Sigmoid colon (tissue), 7 donors: ENCODE data around the gene SETBP1. TPM values are rescaled to one million over a fixed set of nuclear protein-coding genes. Genes with fewer than 3 reads are reported as not detected.
A peak's percentile ranks its signal among the peaks of the same experiment; 100 is the strongest.

Source experiments
- DNase-seq: peaks from one replicate; pipeline ENCODE4 v3.0.0-alpha.2; 2019
- H3K27ac ChIP-seq, 4 donors: fragments of 200-600 bp; sonication (generic); one replicate each; pipeline ENCODE4 v1.5.1; 2016 to 2019; ENCODE audit warnings: mild to moderate bottlenecking in 1 of 4
- H3K27me3 ChIP-seq, 3 donors: fragments of 200-600 bp; sonication (generic); one replicate each; pipeline ENCODE4 v1.5.1; 2019; ENCODE audit warnings: mild to moderate bottlenecking in 1 of 3
- H3K36me3 ChIP-seq, 4 donors: fragments of 200-600 bp; sonication (generic); one replicate each; pipeline ENCODE4 v1.5.1; 2016 to 2019
- H3K4me1 ChIP-seq, 4 donors: fragments of 200-600 bp; sonication (generic); one replicate each; pipeline ENCODE4 v1.5.1; 2017 to 2019
- H3K4me3 ChIP-seq, 4 donors: fragments of 200-600 bp; sonication (generic); one replicate each; pipeline ENCODE4 v1.5.1; 2017 to 2019; ENCODE audit warnings: mild to moderate bottlenecking in 2 of 4, moderate library complexity in 1 of 4
- H3K9me3 ChIP-seq, 4 donors: fragments of 200-600 bp in 3 of 4; sonication (generic) in 3 of 4; one replicate each; pipeline versions ENCODE4 v1.5.1 to v1.6.1; 2013 to 2019
- CTCF ChIP-seq, 4 experiments: fragments of 450-650 bp in 3 of 4; fragments of 200-600 bp in 1 of 4; IDR thresholded peaks; one replicate each; pipeline ENCODE4 v1.5.1; 2016 to 2019; ENCODE audit warnings: antibody characterized with exemption in 4 of 4, mild to moderate bottlenecking in 3 of 4, moderate library complexity in 2 of 4
- EP300 ChIP-seq, 4 donors: sonication (generic); formaldehyde crosslinking; IDR thresholded peaks; one replicate each; pipeline ENCODE4 v1.6.1; 2017; ENCODE audit warnings: antibody characterized with exemption in 4 of 4
- POLR2A ChIP-seq, 2 donors: fragments of 450-650 bp; IDR thresholded peaks; one replicate each; pipeline ENCODE4 v1.6.1; 2016; ENCODE audit warnings: antibody characterized with exemption in 2 of 2, mild to moderate bottlenecking in 2 of 2, moderate library complexity in 2 of 2
- POLR2AphosphoS5 ChIP-seq, 4 donors: sonication (generic); formaldehyde crosslinking; IDR thresholded peaks; one replicate each; pipeline ENCODE4 v1.6.1; 2017; ENCODE audit warnings: antibody characterized with exemption in 4 of 4
- WGBS, 2 donors: extraction: QIAGEN DNeasy Blood & Tissue Kit; methylation state at CpG; one replicate each; pipeline ENCODE4 v1.1.7; 2013; 5-methylcytosine and 5-hydroxymethylcytosine counted together
- intact Hi-C: fragments of 100-400 bp; cut with DNase I; formaldehyde crosslinking; loops from one replicate; pipeline ENCODE4 v1.15.1; 2023
- polyA plus RNA-seq, 3 donors: library from polyadenylated mRNA; stranded (reverse); fragments of 200-250 nt; gene quantifications; one replicate each; pipeline ENCODE4 v1.2.3, GENCODE V29; 2013
- total RNA-seq, 4 donors: library from RNA; depleted of rRNA; stranded (reverse); fragments of >200 nt; gene quantifications; one replicate each; pipeline ENCODE4 v1.1.0, GENCODE V29; 2016
- donor health status: healthy with polysubstance abuse.
- donor health status: Bipolar disorder and iron deficiency.
- donor health status: healthy.

Gene SETBP1
- total and polyA plus RNA-seq, 7 donors, result 0.69 to 100 (median 67.9) TPM

GRCh38 chr18:44884431-44884830 is 203.7 kb downstream of the SETBP1 start:
- TF ChIP-seq EP300 (IDR thresholded peaks at IDR 0.05), result no peak
- no peak for TF ChIP-seq POLR2AphosphoS5 (IDR thresholded peaks at IDR 0.05)
- TF ChIP-seq CTCF (IDR thresholded peaks at IDR 0.05), result no peak
- TF ChIP-seq POLR2A (IDR thresholded peaks at IDR 0.05), result no peak
- H3K9me3 ChIP-seq, result no peaks in the 10 kb centered on the region
- intact Hi-C loops, result no loop called here
- no peaks in the 10 kb centered on the region for H3K36me3 ChIP-seq
- no peak overlapping the region for H3K27ac ChIP-seq
- no peak overlapping the region for H3K4me3 ChIP-seq
- H3K27me3 ChIP-seq, result no peaks in the 10 kb centered on the region
- peaks cover 0 to 31% (median 29%) of the 10 kb centered on the region in 4 donors for H3K4me1 ChIP-seq
- DNase-seq, result no peak

DNA sequence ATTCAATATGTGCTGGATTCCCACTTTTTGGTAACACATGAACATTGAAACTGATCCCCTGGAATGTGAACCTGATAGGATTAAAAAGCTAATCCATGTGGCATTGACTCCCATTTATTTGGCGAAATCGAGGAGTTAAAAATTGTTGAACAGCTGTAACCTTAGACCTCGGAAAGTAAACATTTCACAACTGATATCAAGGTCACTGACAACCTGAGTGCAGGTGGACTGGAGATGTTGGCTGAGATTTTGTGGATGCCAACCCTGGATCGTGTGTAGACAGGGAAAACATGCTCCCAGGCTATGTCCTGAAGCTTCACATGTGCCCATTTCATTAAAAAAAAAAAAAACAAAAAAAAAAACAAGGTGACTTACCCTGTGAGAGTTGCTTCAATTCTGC is 204.8 kb downstream of the SETBP1 start:
- WGBS, 2 donors, result 70 to 89% methylated on average over 4 of the region's 4 CpGs
- Histone ChIP-seq H3K27me3 (no peaks in the 10 kb centered on the region), H3K4me3 (no peak overlapping the region), H3K36me3 (no peaks in the 10 kb centered on the region), H3K4me1 (peaks cover 0 to 26% (median 21%) of the 10 kb centered on the region in 4 donors), H3K27ac (no peak overlapping the region), H3K9me3 (no peaks in the 10 kb centered on the region)
- TF ChIP-seq EP300 (IDR thresholded peaks at IDR 0.05), result no peak
- no peak for TF ChIP-seq POLR2A (IDR thresholded peaks at IDR 0.05)
- TF ChIP-seq CTCF (IDR thresholded peaks at IDR 0.05), result no peak
- TF ChIP-seq POLR2AphosphoS5 (IDR thresholded peaks at IDR 0.05), result no peak
- intact Hi-C loops, result loop anchor here (5.0 kb wide), 1 partner anchor 203 kb away; the partner anchor contains the start of gene SETBP1
- no peak for DNase-seq

DNA sequence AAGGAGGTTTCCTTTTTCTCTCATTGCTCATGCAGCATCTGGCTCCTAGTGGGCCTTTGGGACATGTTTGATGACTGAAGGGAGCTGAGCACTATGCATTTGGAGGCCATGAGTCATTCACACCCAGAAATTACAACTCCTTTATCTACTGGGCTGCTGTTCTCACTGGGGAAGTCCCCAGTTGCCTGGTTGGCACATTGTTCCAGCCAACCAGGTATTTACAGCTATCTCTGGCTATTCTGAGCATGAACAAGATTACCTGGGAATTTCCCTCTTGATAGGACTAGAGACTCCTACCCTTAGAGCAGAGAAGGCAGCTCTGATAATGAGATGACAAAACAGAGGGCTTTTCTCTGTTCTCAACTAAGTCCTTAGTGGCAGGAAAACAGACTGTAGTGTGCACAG is 206.5 kb downstream of the SETBP1 start:
- DNase-seq, result no peak
- Histone ChIP-seq H3K9me3 (peaks cover 0 to 6% (median 0%) of the 10 kb centered on the region in 4 donors), H3K4me3 (no peak overlapping the region), H3K36me3 (no peaks in the 10 kb centered on the region), H3K27me3 (no peaks in the 10 kb centered on the region), H3K27ac (peak overlapping the region in 2 of 4 donors; percentile 11 to 13), H3K4me1 (peaks cover 0 to 18% (median 7%) of the 10 kb centered on the region in 4 donors)
- TF ChIP-seq CTCF (IDR thresholded peaks at IDR 0.05), result no peak
- no peak for TF ChIP-seq POLR2AphosphoS5 (IDR thresholded peaks at IDR 0.05)
- TF ChIP-seq POLR2A (IDR thresholded peaks at IDR 0.05), result no peak
- no peak for TF ChIP-seq EP300 (IDR thresholded peaks at IDR 0.05)
- intact Hi-C loops, result loop anchor here (5.0 kb wide), 1 partner anchor 205 kb away; the partner anchor contains the start of gene SETBP1

- intact Hi-C loops, result loop anchor here (5.0 kb wide), 1 partner anchor 207 kb away; the partner anchor contains the start of gene SETBP1
- Histone ChIP-seq H3K9me3 (peaks cover 0 to 6% (median 0%) of the 10 kb centered on the region in 4 donors), H3K4me3 (no peak overlapping the region), H3K4me1 (peaks cover 0 to 22% (median 16%) of the 10 kb centered on the region in 4 donors), H3K36me3 (no peaks in the 10 kb centered on the region), H3K27me3 (no peaks in the 10 kb centered on the region), H3K27ac (no peak overlapping the region)
- TF ChIP-seq EP300 (IDR thresholded peaks at IDR 0.05), result no peak
- DNase-seq, result no peak
- 29 to 58% methylated on average over 1 of the region's 1 CpG for WGBS, 2 donors
Observed at GRCh38 chr18:44889111-44889510, 208.4 kb downstream of the SETBP1 start.

DNA sequence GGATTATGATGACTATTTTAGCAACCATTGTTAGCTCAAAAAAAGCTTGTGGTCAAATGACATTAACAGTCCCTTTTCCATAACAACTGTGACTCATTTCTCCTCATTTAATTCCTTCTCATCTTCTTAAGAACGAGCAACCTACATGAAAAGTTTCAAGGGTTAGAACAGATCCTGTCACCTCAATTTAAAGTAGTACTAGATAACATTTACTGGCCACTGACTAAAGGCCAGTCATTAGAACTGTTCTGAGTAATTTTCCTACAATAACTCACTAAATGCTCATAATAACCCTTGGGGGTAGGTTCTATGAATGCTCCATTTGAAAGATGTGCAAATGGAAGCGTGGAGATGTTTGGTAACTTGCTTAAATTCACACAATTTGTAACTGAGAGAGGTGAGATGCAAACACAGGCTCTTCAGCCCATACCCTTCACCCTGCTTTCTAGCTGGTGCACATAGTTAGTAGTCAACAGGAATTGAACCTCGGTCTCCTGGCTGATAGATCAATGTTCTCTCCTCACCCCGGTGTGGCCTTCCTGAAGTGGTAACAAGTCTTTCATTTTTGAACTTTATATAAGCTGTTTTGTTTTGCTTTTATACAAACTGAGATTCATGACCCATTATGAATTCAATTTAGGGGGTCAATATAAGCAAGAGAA is 212.5 kb downstream of the SETBP1 start:
- intact Hi-C loops, result loop anchor here (5.0 kb wide), 1 partner anchor 49 kb away; no protein-coding TSS in a partner anchor
- no peaks in the 10 kb centered on the region for H3K36me3 ChIP-seq

More for the DNA sequence above, 212.5 kb downstream of the SETBP1 start:
- Histone ChIP-seq H3K27ac (no peak overlapping the region), H3K4me1 (peaks cover 0 to 27% (median 24%) of the 10 kb centered on the region in 4 donors), H3K9me3 (peaks cover 0 to 6% (median 0%) of the 10 kb centered on the region in 4 donors), H3K27me3 (no peaks in the 10 kb centered on the region), H3K4me3 (no peak overlapping the region)
- no peak for TF ChIP-seq POLR2A (IDR thresholded peaks at IDR 0.05)
- no peak for TF ChIP-seq EP300 (IDR thresholded peaks at IDR 0.05)
- no peak for TF ChIP-seq POLR2AphosphoS5 (IDR thresholded peaks at IDR 0.05)
- no peak for TF ChIP-seq CTCF (IDR thresholded peaks at IDR 0.05)
- no peak for DNase-seq
- 84% methylated on average over 4 of the region's 4 CpGs for WGBS, 2 donors
